Measurements from ENCODE around the gene CUTA. TPM values are rescaled to one million over a fixed set of nuclear protein-coding genes. Genes with fewer than 3 reads are reported as not detected.
A peak's percentile ranks its signal among the peaks of the same experiment; 100 is the strongest.

The CUTA gene
- total RNA-seq, 3 donors from 2014 or later, result 146 to 163 (median 151) TPM

DNA sequence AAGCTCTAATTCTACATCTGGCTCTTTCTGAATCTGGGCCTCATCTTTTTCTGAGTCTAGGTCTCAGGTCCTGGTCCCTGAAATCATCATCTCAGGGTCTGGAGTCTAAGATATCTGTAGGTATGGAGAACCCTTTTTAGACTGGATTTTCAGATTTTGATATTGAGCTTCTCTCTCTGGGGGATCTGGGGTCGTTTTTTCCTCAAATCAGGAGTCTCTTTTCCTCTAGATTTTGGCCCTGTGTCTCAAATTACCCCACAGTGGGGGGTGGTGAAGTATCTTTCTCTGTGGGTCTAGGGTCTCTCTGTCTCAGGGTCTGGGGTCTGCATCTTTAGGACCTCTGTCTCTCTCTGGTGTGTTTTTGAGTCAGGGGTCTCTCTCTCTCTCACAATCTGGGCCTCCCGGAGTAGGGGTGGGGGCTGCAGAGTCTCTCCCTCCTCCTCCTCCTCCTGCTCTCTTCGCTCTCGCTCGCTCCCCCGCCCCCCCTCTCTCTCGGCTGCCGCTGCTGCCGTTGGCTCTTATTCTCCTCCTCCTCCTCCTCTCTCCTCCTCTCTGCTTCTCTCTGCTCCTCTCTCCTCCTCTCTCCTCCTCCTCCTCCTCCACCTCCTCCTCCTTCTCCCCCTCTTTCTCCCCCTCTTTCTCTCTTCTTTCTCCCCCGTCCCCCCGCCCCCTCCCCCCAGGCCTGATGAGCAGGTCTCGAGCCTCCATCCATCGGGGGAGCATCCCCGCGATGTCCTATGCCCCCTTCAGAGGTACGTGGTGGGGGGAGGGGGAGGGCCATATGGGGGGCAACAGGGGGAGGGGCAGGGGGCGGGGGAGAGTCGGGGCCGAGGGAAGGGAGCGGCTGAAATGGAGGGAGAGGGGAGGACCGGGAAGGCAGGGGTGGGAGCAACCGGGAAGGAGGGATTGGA is 1.9 kb upstream of the CUTA start, which contains the start of gene SYNGAP1:
Gene SYNGAP1 (plus strand): TSS at position 486 of the 911 bp plus-strand sequence. CDS start 200 bp downstream, at position 686.
- Histone ChIP-seq H3K4me1 (ENCODE audit: low read depth) (peaks cover 31% of the 10 kb centered on the region), H3K4me3 (no peak within 1 kb of the TSS), H3K36me3 (ENCODE audit: low read depth) (peaks cover 5% of the 10 kb centered on the region), H3K9me3 (no peaks in the 10 kb centered on the region)
- DNase-seq (peak; percentile 57 to 79 (median 61)), ATAC-seq (no peak)
- intact Hi-C loops (cut with DNase I, micrococcal nuclease), result no loop called here
- TF ChIP-seq, protein P1, sequence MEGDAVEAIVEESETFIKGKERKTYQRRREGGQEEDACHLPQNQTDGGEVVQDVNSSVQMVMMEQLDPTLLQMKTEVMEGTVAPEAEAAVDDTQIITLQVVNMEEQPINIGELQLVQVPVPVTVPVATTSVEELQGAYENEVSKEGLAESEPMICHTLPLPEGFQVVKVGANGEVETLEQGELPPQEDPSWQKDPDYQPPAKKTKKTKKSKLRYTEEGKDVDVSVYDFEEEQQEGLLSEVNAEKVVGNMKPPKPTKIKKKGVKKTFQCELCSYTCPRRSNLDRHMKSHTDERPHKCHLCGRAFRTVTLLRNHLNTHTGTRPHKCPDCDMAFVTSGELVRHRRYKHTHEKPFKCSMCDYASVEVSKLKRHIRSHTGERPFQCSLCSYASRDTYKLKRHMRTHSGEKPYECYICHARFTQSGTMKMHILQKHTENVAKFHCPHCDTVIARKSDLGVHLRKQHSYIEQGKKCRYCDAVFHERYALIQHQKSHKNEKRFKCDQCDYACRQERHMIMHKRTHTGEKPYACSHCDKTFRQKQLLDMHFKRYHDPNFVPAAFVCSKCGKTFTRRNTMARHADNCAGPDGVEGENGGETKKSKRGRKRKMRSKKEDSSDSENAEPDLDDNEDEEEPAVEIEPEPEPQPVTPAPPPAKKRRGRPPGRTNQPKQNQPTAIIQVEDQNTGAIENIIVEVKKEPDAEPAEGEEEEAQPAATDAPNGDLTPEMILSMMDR (IDR thresholded peaks at IDR 0.05), result no peak

DNA sequence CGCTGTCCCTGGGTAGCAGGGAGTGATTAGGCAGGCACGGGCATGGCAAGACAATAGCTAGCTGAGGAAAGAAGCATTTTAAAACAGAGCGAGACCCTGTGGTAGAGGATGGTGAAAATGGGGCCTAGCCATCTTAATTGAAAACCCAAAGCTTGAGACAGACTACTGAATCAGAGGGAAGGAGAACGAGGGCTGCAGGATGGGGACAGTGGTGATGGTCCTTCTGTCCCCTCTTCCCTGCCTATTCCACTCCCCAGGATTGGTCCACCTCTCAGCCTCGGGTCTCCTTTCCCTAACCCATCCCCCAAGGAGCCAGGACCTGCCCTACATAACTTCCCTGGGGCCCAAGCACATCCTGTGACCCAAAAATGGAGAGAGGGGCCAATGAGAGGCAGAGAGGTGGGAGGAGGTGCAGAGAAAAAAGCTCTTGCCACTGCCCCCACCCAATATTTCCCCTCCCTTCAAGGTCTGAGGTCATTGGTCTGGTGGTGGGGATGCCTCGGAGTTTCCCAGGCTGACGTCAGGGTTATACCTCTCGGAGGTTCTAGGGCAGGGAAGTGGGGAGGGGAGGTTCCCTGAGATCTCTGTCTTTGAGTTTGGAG is 884 bp upstream of the CUTA start:
- DNase-seq, result no peak
- intact Hi-C loops (cut with DNase I, micrococcal nuclease), result no loop called here
- TF ChIP-seq, protein P1 (IDR thresholded peaks at IDR 0.05), result no peak
- H3K9me3 ChIP-seq, result no peaks in the 10 kb centered on the region
- ATAC-seq, result no peak
- peaks cover 21% of the 10 kb centered on the region for H3K4me1 ChIP-seq (ENCODE audit: low read depth)
- H3K36me3 ChIP-seq (ENCODE audit: low read depth), result peaks cover 5% of the 10 kb centered on the region
- H3K4me3 ChIP-seq, result no peak overlapping the region

DNA sequence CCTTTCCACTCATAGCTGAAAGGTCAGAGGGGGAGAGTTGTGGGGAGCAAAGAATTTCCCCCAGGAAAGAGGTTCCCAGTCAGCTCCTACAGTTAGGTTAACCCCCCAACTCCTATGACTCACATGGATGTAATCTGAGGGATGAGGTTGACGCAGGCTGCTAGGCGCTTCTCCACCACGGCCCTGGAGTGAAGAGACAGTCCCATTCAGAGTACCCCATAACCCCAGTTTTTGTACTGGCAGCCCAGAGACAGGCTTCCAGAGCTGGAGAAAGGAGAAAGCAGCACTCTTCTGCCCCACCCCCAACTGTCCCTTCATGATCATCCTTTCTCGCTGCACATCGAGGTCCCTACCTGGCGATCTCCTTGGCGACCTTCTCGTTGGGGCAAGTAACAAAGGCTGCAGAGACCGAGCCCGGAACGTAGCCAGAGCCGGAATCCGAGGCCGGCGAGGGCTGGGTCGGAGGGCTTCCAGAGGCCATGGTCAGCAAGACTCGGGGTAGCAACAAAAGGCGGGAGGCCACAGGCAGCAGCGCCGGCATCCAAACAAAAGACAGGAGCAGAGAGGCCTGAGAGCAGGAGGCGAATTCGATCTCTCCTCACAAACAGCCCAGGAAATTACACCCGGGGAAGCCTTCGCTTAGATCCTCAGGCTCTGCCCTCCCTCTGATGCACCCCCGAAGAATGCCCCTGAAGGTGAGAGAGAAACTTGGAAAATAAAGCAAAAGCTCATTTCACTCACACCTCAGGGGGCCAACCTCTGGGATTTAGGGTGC is 592 bp downstream of the CUTA start:
- peak overlapping the region; percentile 44 for H3K4me3 ChIP-seq
- intact Hi-C loops (cut with DNase I, micrococcal nuclease), result no loop called here
- peaks cover 27% of the 10 kb centered on the region for H3K4me1 ChIP-seq (ENCODE audit: low read depth)
- H3K36me3 ChIP-seq (ENCODE audit: low read depth), result peaks cover 5% of the 10 kb centered on the region
- TF ChIP-seq, protein P1 (IDR thresholded peaks at IDR 0.05), result no peak
- H3K9me3 ChIP-seq, result no peaks in the 10 kb centered on the region
- no peak for ATAC-seq
- DNase-seq, result peak; percentile 45 to 64 (median 60)

GRCh38 chr6:33416386-33417127 is 1.4 kb downstream of the CUTA start:
- intact Hi-C loops (cut with DNase I, micrococcal nuclease), result no loop called here

More at GRCh38 chr6:33416386-33417127, 1.4 kb downstream of the CUTA start:
- peaks cover 5% of the 10 kb centered on the region for H3K36me3 ChIP-seq (ENCODE audit: low read depth)
- H3K4me1 ChIP-seq (ENCODE audit: low read depth), result peaks cover 35% of the 10 kb centered on the region
- TF ChIP-seq, protein P1 (IDR thresholded peaks at IDR 0.05), result no peak
- ATAC-seq (no peak), DNase-seq (no peak)
- peak overlapping the region; percentile 44 for H3K4me3 ChIP-seq
- H3K9me3 ChIP-seq, result no peaks in the 10 kb centered on the region

All from mucosa of descending colon (tissue), 3 donors.